Sigmoid colon (tissue), 4 donors: ENCODE results near the gene LASP1.

Experiments used
- EP300 ChIP-seq, 4 donors: sonication (generic); formaldehyde crosslinking; IDR thresholded peaks; one replicate each; pipeline ENCODE4 v1.6.1; 2017; ENCODE audit warnings: antibody characterized with exemption in 4 of 4
- POLR2A ChIP-seq, 2 donors: fragments of 450-650 bp; IDR thresholded peaks; one replicate each; pipeline ENCODE4 v1.6.1; 2016; ENCODE audit warnings: antibody characterized with exemption in 2 of 2, mild to moderate bottlenecking in 2 of 2, moderate library complexity in 2 of 2
- POLR2AphosphoS5 ChIP-seq, 4 donors: sonication (generic); formaldehyde crosslinking; IDR thresholded peaks; one replicate each; pipeline ENCODE4 v1.6.1; 2017; ENCODE audit warnings: antibody characterized with exemption in 4 of 4
- TF ChIP-seq, protein P1 (sequence below), 4 experiments: fragments of 450-650 bp in 3 of 4; fragments of 200-600 bp in 1 of 4; IDR thresholded peaks; one replicate each; pipeline ENCODE4 v1.5.1; 2016 to 2019; ENCODE audit warnings: antibody characterized with exemption in 4 of 4, mild to moderate bottlenecking in 3 of 4, moderate library complexity in 2 of 4

DNA sequence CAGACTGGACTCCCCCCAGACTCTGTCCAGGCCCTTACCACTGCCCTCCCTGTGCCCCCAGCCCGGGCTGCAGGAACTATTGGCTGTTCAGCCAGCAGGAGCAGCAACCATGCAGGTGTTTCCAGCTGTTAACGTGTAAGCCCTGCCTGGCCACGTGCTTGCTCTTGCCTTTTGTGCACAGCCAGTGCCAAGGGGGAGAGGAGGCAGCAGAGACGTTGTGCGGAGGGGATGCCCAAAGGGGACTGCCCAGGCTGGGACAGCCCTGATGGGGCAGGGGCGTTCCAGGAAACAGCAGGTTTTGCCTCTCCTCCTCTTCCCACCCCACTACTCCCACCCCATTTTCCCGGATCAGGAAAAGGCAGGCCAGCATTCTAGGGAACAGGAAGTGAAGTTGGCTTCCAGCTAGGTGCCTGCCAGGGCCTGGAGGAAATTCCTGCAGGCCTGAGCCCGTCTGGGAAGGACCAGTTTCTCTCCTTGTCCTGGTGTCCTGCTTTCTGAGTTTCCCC lies 38.9 kb downstream of the LASP1 start:
- TF ChIP-seq, protein P1, sequence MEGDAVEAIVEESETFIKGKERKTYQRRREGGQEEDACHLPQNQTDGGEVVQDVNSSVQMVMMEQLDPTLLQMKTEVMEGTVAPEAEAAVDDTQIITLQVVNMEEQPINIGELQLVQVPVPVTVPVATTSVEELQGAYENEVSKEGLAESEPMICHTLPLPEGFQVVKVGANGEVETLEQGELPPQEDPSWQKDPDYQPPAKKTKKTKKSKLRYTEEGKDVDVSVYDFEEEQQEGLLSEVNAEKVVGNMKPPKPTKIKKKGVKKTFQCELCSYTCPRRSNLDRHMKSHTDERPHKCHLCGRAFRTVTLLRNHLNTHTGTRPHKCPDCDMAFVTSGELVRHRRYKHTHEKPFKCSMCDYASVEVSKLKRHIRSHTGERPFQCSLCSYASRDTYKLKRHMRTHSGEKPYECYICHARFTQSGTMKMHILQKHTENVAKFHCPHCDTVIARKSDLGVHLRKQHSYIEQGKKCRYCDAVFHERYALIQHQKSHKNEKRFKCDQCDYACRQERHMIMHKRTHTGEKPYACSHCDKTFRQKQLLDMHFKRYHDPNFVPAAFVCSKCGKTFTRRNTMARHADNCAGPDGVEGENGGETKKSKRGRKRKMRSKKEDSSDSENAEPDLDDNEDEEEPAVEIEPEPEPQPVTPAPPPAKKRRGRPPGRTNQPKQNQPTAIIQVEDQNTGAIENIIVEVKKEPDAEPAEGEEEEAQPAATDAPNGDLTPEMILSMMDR (IDR thresholded peaks at IDR 0.05) = no peak
- no peak for TF ChIP-seq EP300 (IDR thresholded peaks at IDR 0.05)
- peak in 2 of 4 donors; percentile 9 to 12 for TF ChIP-seq POLR2AphosphoS5 (IDR thresholded peaks at IDR 0.05)
- TF ChIP-seq POLR2A (IDR thresholded peaks at IDR 0.05) = no peak
